Sigmoid colon (tissue), 4 donors: Measurements from ENCODE around the gene PSMG4.

Source experiments
- EP300 ChIP-seq, 4 donors: sonication (generic); formaldehyde crosslinking; IDR thresholded peaks; one replicate each; pipeline ENCODE4 v1.6.1; 2017; ENCODE audit warnings: antibody characterized with exemption in 4 of 4
- POLR2A ChIP-seq, 2 donors: fragments of 450-650 bp; IDR thresholded peaks; one replicate each; pipeline ENCODE4 v1.6.1; 2016; ENCODE audit warnings: antibody characterized with exemption in 2 of 2, mild to moderate bottlenecking in 2 of 2, moderate library complexity in 2 of 2
- POLR2AphosphoS5 ChIP-seq, 4 donors: sonication (generic); formaldehyde crosslinking; IDR thresholded peaks; one replicate each; pipeline ENCODE4 v1.6.1; 2017; ENCODE audit warnings: antibody characterized with exemption in 4 of 4
- TF ChIP-seq, protein P1 (sequence below), 4 experiments: fragments of 450-650 bp in 3 of 4; fragments of 200-600 bp in 1 of 4; IDR thresholded peaks; one replicate each; pipeline ENCODE4 v1.5.1; 2016 to 2019; ENCODE audit warnings: antibody characterized with exemption in 4 of 4, mild to moderate bottlenecking in 3 of 4, moderate library complexity in 2 of 4

DNA sequence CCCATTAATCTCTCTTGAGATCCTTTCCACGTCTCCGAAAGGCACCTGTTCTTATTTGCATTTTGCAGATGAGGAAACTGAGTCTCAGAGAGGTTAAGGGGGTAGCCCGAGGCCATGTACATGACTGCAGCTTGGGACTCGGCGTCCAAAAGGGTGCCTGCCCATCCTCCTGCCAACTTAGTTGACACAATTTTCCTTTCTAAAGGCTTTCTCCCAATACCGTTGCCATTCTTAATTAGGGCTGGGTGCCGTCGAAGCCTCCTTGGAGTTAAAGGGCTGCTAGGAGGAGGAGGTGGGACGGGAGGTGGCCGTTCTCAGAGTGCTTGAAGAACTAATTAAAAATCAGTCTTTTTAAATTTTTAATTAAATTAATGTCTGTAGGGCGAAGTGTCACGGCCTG lies 546 bp upstream of the PSMG4 start:
- TF ChIP-seq, protein P1, sequence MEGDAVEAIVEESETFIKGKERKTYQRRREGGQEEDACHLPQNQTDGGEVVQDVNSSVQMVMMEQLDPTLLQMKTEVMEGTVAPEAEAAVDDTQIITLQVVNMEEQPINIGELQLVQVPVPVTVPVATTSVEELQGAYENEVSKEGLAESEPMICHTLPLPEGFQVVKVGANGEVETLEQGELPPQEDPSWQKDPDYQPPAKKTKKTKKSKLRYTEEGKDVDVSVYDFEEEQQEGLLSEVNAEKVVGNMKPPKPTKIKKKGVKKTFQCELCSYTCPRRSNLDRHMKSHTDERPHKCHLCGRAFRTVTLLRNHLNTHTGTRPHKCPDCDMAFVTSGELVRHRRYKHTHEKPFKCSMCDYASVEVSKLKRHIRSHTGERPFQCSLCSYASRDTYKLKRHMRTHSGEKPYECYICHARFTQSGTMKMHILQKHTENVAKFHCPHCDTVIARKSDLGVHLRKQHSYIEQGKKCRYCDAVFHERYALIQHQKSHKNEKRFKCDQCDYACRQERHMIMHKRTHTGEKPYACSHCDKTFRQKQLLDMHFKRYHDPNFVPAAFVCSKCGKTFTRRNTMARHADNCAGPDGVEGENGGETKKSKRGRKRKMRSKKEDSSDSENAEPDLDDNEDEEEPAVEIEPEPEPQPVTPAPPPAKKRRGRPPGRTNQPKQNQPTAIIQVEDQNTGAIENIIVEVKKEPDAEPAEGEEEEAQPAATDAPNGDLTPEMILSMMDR (IDR thresholded peaks at IDR 0.05) = no peak
- TF ChIP-seq POLR2AphosphoS5 (IDR thresholded peaks at IDR 0.05) (no peak), EP300 (IDR thresholded peaks at IDR 0.05) (no peak), POLR2A (IDR thresholded peaks at IDR 0.05) (no peak)
